Stimulated activated CD8-positive, alpha-beta memory T cell treated with anti-CD3 and anti-CD28 coated beads, Interleukin-15, amount 100 ng/mL, for 48 hours (primary cell): ENCODE results near the gene PSORS1C2.
"Not testable (repeated sequence)": the region's sequence is repeated elsewhere in the genome, so short reads cannot be mapped to it uniquely, and the experiment has no call there.

Experiments used
- DNase-seq, 2 donors: peaks; one replicate each; pipeline ENCODE4 v3.0.0-alpha.2; 2020; ENCODE audit warnings: low read depth in 2 of 2

PSORS1C2 gene

GRCh38 chr6:31138982-31139381, at the start of gene PSORS1C2:
PSORS1C2 (minus strand) TSS chr6:31139066; CDS start chr6:31139026, 40 bp downstream.
- no peak for DNase-seq

DNA sequence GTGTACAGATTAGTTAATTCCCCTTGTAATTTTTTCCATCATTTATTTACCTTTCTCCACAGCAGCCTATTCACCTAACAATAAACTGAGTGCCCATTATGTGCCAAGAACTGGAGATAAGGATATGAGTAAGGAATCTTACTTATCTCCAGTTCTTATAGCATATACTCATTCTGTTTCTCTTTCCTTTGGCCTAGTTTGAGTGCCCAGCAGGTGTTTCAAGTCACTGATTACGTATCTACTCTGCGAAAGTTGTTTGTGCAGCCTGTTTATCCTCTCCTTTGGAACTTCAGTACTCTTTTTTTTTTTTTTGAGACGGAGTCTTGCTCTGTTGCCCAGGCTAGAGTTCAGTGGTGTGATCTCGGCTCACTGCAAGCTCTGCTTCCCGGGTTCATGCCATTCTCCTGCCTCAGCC, 48.9 kb upstream of the PSORS1C2 start:
- no peak for DNase-seq

GRCh38 chr6:31186052-31186734, 47.3 kb upstream of the PSORS1C2 start:
- DNase-seq: no peak

- not testable (repeated sequence) for DNase-seq
Measured at GRCh38 chr6:31185695-31186051, 46.8 kb upstream of the PSORS1C2 start.

GRCh38 chr6:31183859-31184258, 45.0 kb upstream of the PSORS1C2 start:
- not testable (repeated sequence) for DNase-seq

GRCh38 chr6:31183287-31183686, 44.4 kb upstream of the PSORS1C2 start:
- not testable (repeated sequence) for DNase-seq

- DNase-seq: peak in 1 of 2 donors; percentile 46
Measured at GRCh38 chr6:31180500-31180899, 41.6 kb upstream of the PSORS1C2 start.

GRCh38 chr6:31179896-31180295, 41.0 kb upstream of the PSORS1C2 start:
- DNase-seq: no peak

GRCh38 chr6:31179042-31179386, 40.1 kb upstream of the PSORS1C2 start:
- no peak for DNase-seq

GRCh38 chr6:31178143-31179041, 39.5 kb upstream of the PSORS1C2 start:
- no peak for DNase-seq

DNA sequence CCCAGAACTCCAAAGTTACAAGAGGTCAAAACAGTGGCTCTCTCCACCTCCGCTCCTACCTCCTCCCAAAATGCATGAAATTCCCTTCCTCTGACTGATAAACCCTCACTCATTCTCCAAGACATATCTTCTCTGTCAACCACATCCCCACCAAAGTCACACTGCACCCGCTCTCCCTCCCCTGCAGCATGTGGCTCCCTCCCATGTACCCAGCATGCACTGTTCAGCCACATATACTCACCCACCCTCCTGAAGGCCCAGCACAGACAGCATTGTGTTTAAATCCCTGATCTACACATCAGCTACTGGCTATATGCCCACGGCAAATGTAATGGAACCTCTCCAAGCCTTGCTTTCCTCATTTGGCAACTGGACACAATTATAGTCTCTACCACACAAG, 37.1 kb upstream of the PSORS1C2 start:
- no peak for DNase-seq

GRCh38 chr6:31174378-31174777, 35.5 kb upstream of the PSORS1C2 start:
- DNase-seq: no peak

DNA sequence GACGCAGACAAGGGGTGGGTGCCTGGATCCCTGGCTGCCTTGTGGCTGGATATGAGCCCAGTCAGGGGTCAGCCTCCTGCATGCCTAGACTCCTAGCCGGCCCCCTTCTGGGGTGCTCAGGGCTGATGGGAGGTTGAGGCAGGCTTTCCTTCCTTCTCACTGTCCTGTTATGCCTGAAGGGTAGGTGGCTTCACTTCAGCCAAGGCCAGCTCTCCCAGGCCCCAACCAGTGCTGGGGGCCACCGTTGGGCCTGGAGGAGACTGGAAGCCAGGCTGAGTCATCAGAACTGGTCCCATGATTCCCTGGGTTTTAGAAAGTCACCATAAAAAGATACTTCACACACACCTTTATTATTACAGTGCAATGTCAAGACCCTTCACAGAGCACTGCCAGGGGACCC, 34.5 kb upstream of the PSORS1C2 start:
- no peak for DNase-seq

- DNase-seq: no peak
Measured at GRCh38 chr6:31172973-31173384, 34.1 kb upstream of the PSORS1C2 start.

DNA sequence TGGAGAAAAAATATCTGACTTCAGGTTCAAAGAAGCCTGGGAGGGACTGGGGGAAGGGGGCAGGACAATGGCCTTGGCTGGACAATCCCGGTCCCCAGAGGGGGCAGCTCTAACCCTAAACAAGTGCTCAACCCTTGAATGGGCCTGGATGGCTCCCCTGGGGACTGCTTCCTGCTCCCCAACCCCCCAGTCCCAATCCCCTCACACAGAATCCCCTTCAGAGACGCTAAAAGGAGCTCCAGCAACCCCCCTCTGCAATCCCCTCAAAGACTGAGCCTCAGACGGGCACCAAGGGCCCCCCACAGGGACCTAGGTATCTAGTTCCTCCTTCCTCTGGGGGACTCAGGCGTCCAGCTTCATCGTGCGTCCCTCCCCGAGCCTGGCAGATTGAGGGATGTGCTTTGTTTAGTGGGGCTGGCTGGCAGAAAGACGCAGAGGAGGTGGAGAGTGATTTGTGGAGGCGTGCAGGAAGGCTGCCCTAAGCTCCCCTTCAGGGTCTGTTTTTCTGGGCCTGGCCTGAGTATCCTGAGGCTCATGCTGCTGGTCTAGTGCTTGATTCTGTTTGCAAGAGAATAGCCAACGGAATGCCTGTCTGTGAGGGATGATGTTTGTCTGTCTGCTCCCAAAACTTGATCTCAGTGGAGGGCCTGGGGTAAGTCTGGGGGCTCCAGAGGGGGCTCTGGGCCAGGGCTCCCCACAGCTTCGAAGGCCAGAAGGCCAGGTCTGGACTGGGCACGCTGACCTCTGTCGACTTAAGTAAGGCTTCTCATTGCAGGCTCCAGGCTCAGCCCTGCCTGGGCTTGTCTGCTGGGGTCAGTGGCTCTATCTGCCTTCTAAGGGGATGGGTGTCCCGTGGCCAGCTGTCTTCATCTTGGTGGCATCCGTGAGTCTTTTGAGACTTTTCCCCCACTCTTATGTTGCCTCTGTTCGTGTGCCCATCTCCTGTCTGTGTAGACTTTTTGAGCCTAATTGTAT, 33.4 kb upstream of the PSORS1C2 start:
- DNase-seq: no peak

DNA sequence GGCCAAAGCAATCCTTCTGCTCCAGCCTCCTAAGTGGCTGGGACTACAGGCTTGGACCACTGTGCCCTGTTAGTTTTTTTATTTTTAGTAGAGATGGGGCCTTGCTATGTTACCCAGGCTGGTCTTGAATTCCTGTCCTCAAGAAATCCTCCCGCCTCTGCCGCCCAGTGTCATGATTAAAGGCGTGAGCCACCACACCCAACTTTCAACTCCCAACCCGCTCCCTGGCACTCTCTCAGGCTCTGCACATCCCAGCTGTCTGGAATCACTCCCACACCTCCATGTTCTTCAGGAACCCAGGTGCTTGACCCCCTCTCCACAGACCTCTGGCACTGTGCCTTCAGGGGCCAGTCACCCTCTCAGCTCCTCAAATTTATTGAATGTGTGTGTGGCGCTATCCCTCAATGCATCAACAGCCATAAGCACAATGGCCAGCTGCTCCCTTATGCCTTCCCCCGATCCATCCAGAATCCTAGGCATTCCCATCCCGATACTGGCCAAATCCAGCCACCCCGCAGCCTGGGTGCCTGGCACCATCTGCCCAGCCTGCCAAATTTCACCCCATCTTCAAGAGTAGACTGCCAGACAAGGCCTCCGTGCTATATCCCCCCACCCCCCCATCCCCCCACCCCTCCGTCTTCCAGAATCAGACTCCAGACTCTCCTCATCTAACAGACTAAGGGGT, 32.3 kb upstream of the PSORS1C2 start:
- no peak for DNase-seq

- no peak for DNase-seq
Measured at GRCh38 chr6:31170600-31170881, 31.7 kb upstream of the PSORS1C2 start, which contains the start of gene POU5F1. POU5F1 (minus strand) TSS chr6:31170682; CDS start chr6:31170620, 62 bp downstream.

DNA sequence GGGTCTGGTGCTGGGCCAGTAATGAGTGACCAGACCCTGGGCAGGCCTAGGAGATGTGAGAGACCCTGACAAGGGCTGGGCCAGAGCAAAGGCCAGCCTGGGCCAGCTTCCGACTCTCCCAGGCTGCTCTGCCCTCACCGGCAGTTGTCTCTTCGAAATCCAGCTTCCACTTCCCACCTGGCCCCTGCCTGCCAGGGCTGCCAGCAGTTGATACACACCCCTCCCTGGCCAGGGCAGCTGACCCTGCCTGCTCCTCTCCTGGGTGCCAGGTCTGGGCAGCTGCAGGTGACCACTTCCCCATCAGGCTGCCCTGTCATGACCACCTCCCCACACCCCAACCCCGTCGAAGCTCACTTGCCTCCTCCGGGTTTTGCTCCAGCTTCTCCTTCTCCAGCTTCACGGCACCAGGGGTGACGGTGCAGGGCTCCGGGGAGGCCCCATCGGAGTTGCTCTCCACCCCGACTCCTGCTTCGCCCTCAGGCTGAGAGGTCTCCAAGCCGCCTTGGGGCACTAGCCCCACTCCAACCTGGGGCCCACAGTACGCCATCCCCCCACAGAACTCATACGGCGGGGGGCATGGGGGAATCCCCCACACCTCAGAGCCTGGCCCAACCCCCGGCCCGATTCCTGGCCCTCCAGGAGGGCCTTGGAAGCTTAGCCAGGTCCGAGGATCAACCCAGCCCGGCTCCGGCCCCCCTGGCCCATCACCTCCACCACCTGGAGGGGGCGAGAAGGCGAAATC, 31.2 kb upstream of the PSORS1C2 start:
- not testable (repeated sequence) for DNase-seq

GRCh38 chr6:31169123-31169857, 30.4 kb upstream of the PSORS1C2 start:
- DNase-seq: no peak

- DNase-seq: no peak
Measured at GRCh38 chr6:31168606-31169005, 29.7 kb upstream of the PSORS1C2 start.
